ENCODE data around the gene PPIF.

DNA sequence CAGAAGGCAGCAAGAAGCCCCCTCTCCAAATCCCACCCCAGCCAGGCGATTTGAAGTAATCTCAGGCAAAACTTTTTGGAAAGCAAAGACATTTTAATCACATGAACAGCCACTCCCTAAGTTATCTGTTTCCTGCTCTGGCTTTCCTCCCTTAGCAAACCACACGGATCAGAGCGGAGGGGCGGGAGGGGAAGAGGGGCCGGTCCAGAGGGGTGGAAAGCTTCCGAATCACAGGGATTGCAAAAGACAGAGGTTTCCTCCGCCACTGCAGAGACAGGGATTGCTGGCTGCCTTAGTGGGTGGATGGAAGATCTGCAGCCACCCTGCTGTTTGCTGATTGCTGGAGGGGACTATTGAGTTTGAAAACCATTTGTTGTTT is 57.0 kb downstream of the PPIF start:
- peak; percentile 35 to 71 (median 40) for TF ChIP-seq POLR2AphosphoS5 (IDR thresholded peaks at IDR 0.05)
- TF ChIP-seq, protein P1, sequence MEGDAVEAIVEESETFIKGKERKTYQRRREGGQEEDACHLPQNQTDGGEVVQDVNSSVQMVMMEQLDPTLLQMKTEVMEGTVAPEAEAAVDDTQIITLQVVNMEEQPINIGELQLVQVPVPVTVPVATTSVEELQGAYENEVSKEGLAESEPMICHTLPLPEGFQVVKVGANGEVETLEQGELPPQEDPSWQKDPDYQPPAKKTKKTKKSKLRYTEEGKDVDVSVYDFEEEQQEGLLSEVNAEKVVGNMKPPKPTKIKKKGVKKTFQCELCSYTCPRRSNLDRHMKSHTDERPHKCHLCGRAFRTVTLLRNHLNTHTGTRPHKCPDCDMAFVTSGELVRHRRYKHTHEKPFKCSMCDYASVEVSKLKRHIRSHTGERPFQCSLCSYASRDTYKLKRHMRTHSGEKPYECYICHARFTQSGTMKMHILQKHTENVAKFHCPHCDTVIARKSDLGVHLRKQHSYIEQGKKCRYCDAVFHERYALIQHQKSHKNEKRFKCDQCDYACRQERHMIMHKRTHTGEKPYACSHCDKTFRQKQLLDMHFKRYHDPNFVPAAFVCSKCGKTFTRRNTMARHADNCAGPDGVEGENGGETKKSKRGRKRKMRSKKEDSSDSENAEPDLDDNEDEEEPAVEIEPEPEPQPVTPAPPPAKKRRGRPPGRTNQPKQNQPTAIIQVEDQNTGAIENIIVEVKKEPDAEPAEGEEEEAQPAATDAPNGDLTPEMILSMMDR (IDR thresholded peaks at IDR 0.05): no peak

Data from breast epithelium (tissue), 3 donors.